Prostate gland (tissue), 2 donors: ENCODE results near the gene ARHGDIG. TPM values are rescaled to one million over a fixed set of nuclear protein-coding genes. Genes with fewer than 3 reads are reported as not detected.

Source experiments
- DNase-seq: peaks from one replicate; pipeline ENCODE4 v3.0.0-alpha.2; 2019; ENCODE audit warnings: low spot score
- H3K27ac ChIP-seq, 2 donors: fragments of 200-600 bp; sonication (generic); 2 replicates each; pipeline ENCODE4 v1.5.1; 2017 to 2019
- H3K27me3 ChIP-seq: fragments of 200-600 bp; sonication (generic); replicated peaks from 2 replicates; pipeline ENCODE4 v1.5.1; 2019; ENCODE audit not compliant: insufficient read depth
- H3K36me3 ChIP-seq, 2 donors: fragments of 200-600 bp; sonication (generic); 1 replicate in 1 of 2; 2 replicates in 1 of 2; pipeline versions ENCODE4 v1.5.1 to v1.8.1; 2017 to 2019
- H3K4me1 ChIP-seq: fragments of 200-600 bp; sonication (generic); replicated peaks from 2 replicates; pipeline ENCODE4 v1.5.1; 2019
- H3K4me3 ChIP-seq, 2 donors: fragments of 200-600 bp; sonication (generic); 2 replicates each; pipeline ENCODE4 v1.5.1; 2017 to 2019
- H3K9me3 ChIP-seq: fragments of 200-600 bp; sonication (generic); 2 replicates; pipeline ENCODE4 v1.5.1; 2017
- CTCF ChIP-seq, 4 experiments: fragments of 200-600 bp in 2 of 4; fragments of 450-650 bp in 2 of 4; sonication (generic) in 2 of 4; IDR thresholded peaks; 1 replicate in 3 of 4; 2 replicates in 1 of 4; pipeline ENCODE4 v1.5.1; 2016 to 2019; ENCODE audit warnings: antibody characterized with exemption in 4 of 4, mild to moderate bottlenecking in 2 of 4, moderate library complexity in 2 of 4
- POLR2A ChIP-seq: fragments of 450-650 bp; IDR thresholded peaks from one replicate; pipeline ENCODE4 v1.6.1; 2016; ENCODE audit warnings: antibody characterized with exemption, mild to moderate bottlenecking
- POLR2AphosphoS5 ChIP-seq: sonication (generic); formaldehyde crosslinking; IDR thresholded peaks from one replicate; pipeline ENCODE4 v1.6.1; 2017; ENCODE audit warnings: antibody characterized with exemption
- WGBS: methylation state at CpG from one replicate; pipeline ENCODE4 v1.1.5; 2018; 5-methylcytosine and 5-hydroxymethylcytosine counted together
- intact Hi-C: fragments of 100-400 bp; cut with DNase I; formaldehyde crosslinking; loops from one replicate; pipeline ENCODE4 v1.14.2; 2022
- total RNA-seq, 2 donors: library from RNA; depleted of rRNA; stranded (reverse); fragments of >200 nt; gene quantifications; one replicate each; pipeline ENCODE4 v1.1.0, GENCODE V29; 2016

Gene ARHGDIG
- total RNA-seq, 2 donors from 2014 or later: 0.41 to 7.0 TPM

- Histone ChIP-seq H3K27ac (no peak overlapping the region), H3K9me3 (no peaks in the 10 kb centered on the region), H3K36me3 (no peaks in the 10 kb centered on the region), H3K4me3 (no peak overlapping the region), H3K27me3 (no peaks in the 10 kb centered on the region), H3K4me1 (no peaks in the 10 kb centered on the region)
- intact Hi-C loops: no loop called here
- DNase-seq: no peak
- 94% methylated on average over 10 of the region's 10 CpGs for WGBS
- TF ChIP-seq POLR2A: no peak
- no peak for TF ChIP-seq POLR2AphosphoS5
- no peak for TF ChIP-seq CTCF (IDR thresholded peaks at IDR 0.05)
These were observed 38.1 kb upstream of the ARHGDIG start for GRCh38 chr16:242281-242680.

- H3K9me3 ChIP-seq: no peaks in the 10 kb centered on the region
- H3K27ac ChIP-seq: no peak overlapping the region
- H3K36me3 ChIP-seq: no peaks in the 10 kb centered on the region
- no peak overlapping the region for H3K4me3 ChIP-seq
- H3K4me1 ChIP-seq: no peaks in the 10 kb centered on the region
- intact Hi-C loops: no loop called here
- no peaks in the 10 kb centered on the region for H3K27me3 ChIP-seq
- 57% methylated on average over 4 of the region's 4 CpGs for WGBS
- TF ChIP-seq POLR2AphosphoS5 (no peak), CTCF (IDR thresholded peaks at IDR 0.05) (no peak), POLR2A (no peak)
- DNase-seq: no peak
These were observed 37.0 kb upstream of the ARHGDIG start for GRCh38 chr16:243348-243747.

GRCh38 chr16:245105-245504 is 35.3 kb upstream of the ARHGDIG start:
- TF ChIP-seq CTCF (IDR thresholded peaks at IDR 0.05) (no peak), POLR2A (no peak), POLR2AphosphoS5 (no peak)
- Histone ChIP-seq H3K36me3 (no peaks in the 10 kb centered on the region), H3K4me3 (no peak overlapping the region), H3K9me3 (no peaks in the 10 kb centered on the region), H3K27ac (no peak overlapping the region), H3K27me3 (no peaks in the 10 kb centered on the region), H3K4me1 (no peaks in the 10 kb centered on the region)
- no peak for DNase-seq
- WGBS: 94% methylated on average over 9 of the region's 9 CpGs
- intact Hi-C loops: no loop called here

- no peak overlapping the region for H3K4me3 ChIP-seq
These were observed 33.4 kb upstream of the ARHGDIG start for GRCh38 chr16:247027-247426.

GRCh38 chr16:249431-249830 is 31.0 kb upstream of the ARHGDIG start:
- H3K27ac ChIP-seq: no peak overlapping the region
- no peak overlapping the region for H3K4me3 ChIP-seq
- no peak for DNase-seq
- no peaks in the 10 kb centered on the region for H3K9me3 ChIP-seq
- no peaks in the 10 kb centered on the region for H3K4me1 ChIP-seq
- no peaks in the 10 kb centered on the region for H3K27me3 ChIP-seq
- no peaks in the 10 kb centered on the region for H3K36me3 ChIP-seq
- 85% methylated on average over 12 of the region's 12 CpGs for WGBS
- TF ChIP-seq POLR2A (no peak), POLR2AphosphoS5 (no peak), CTCF (IDR thresholded peaks at IDR 0.05) (no peak)
- intact Hi-C loops: no loop called here

More at GRCh38 chr16:247027-247426, 33.4 kb upstream of the ARHGDIG start:
- H3K27ac ChIP-seq: no peak overlapping the region
- WGBS: 90% methylated on average over 12 of the region's 12 CpGs
- H3K27me3 ChIP-seq: no peaks in the 10 kb centered on the region
- intact Hi-C loops: no loop called here
- DNase-seq: no peak
- no peak for TF ChIP-seq POLR2AphosphoS5
- no peaks in the 10 kb centered on the region for H3K9me3 ChIP-seq
- no peaks in the 10 kb centered on the region for H3K36me3 ChIP-seq
- H3K4me1 ChIP-seq: no peaks in the 10 kb centered on the region
